GM23338 (cell line): Measurements from ENCODE around the gene NDUFAF5. TPM values are rescaled to one million over a fixed set of nuclear protein-coding genes. Genes with fewer than 3 reads are reported as not detected.
"Not testable (repeated sequence)": the region's sequence is repeated elsewhere in the genome, so short reads cannot be mapped to it uniquely, and the experiment has no call there.

Source experiments
- ATAC-seq: fragments of 200-7000 bp; cut with Tn5 transposase; 3 replicates; pipeline ENCODE4 v1.9.1; 2020
- DNase-seq: peaks from one replicate; pipeline ENCODE4 v3.0.0-alpha.2; 2015; ENCODE audit warnings: low spot score
- H2AFZ ChIP-seq: fragments of 200-600 bp; sonication (generic); 2 replicates; pipeline ENCODE4 v1.8.0; 2016; ENCODE audit warnings: antibody characterized with exemption, mild to moderate bottlenecking, moderate library complexity
- H3F3A ChIP-seq: fragments of 200-600 bp; sonication (generic); replicated peaks from 2 replicates; pipeline ENCODE4 v1.8.0; 2017; ENCODE audit warnings: antibody characterized with exemption, mixed run types, low read depth
- H3K27ac ChIP-seq: fragments of 200-600 bp; sonication (generic); 2 replicates; pipeline ENCODE4 v1.6.1; 2016; ENCODE audit warnings: low read depth
- H3K27me3 ChIP-seq: fragments of 200-600 bp; sonication (generic); 2 replicates; pipeline ENCODE4 v1.8.0; 2016; ENCODE audit warnings: mild to moderate bottlenecking, mixed run types, moderate library complexity; ENCODE audit not compliant: insufficient read depth
- H3K36me3 ChIP-seq: fragments of 200-600 bp; sonication (generic); 2 replicates; pipeline ENCODE4 v1.8.0; 2016; ENCODE audit warnings: mild to moderate bottlenecking; ENCODE audit not compliant: insufficient read depth
- H3K4me1 ChIP-seq: fragments of 200-600 bp; sonication (generic); 2 replicates; pipeline ENCODE4 v1.8.0; 2016; ENCODE audit warnings: mild to moderate bottlenecking, moderate library complexity; ENCODE audit not compliant: insufficient read depth
- H3K4me2 ChIP-seq: fragments of 200-600 bp; sonication (generic); 2 replicates; pipeline ENCODE4 v1.7.1; 2017; ENCODE audit warnings: mixed run types
- H3K4me3 ChIP-seq: fragments of 200-600 bp; sonication (generic); 2 replicates; pipeline ENCODE4 v1.6.1; 2016; ENCODE audit warnings: mixed run types
- H3K79me2 ChIP-seq: fragments of 200-600 bp; sonication (generic); replicated peaks from 2 replicates; pipeline ENCODE4 v1.8.0; 2017; ENCODE audit warnings: mild to moderate bottlenecking; ENCODE audit not compliant: insufficient read depth
- H3K9me2 ChIP-seq: fragments of 200-600 bp; sonication (generic); 2 replicates; pipeline ENCODE4 v1.8.0; 2017; ENCODE audit not compliant: insufficient read depth
- H4K20me1 ChIP-seq: fragments of 200-600 bp; sonication (generic); replicated peaks from 2 replicates; pipeline ENCODE4 v1.8.0; 2017; ENCODE audit warnings: mild to moderate bottlenecking; ENCODE audit not compliant: insufficient read depth
- H3K27ac Mint-ChIP-seq: 2 replicates; pipeline ENCODE4 v1.8.0; 2020; ENCODE audit warnings: inconsistent platforms, mild to moderate bottlenecking, moderate library complexity, mixed read lengths
- H3K27me3 Mint-ChIP-seq: 3 replicates; pipeline ENCODE4 v1.8.0; 2022; ENCODE audit warnings: low read depth, mild to moderate bottlenecking, moderate library complexity, mixed read lengths, inconsistent platforms; ENCODE audit not compliant: insufficient read depth, poor library complexity
- H3K36me3 Mint-ChIP-seq: 3 replicates; pipeline ENCODE4 v1.8.0; 2021; ENCODE audit warnings: low read depth, mild to moderate bottlenecking, inconsistent platforms, moderate library complexity, mixed read lengths
- H3K4me1 Mint-ChIP-seq: 3 replicates; pipeline ENCODE4 v1.8.0; 2020; ENCODE audit warnings: mild to moderate bottlenecking, inconsistent platforms, mixed read lengths
- H3K4me3 Mint-ChIP-seq: 3 replicates; pipeline ENCODE4 v1.8.0; 2021; ENCODE audit warnings: moderate library complexity, mild to moderate bottlenecking, inconsistent platforms, mixed read lengths
- H3K9me3 Mint-ChIP-seq: 3 replicates; pipeline ENCODE4 v1.8.0; 2020; ENCODE audit warnings: moderate library complexity, mild to moderate bottlenecking, inconsistent platforms, mixed read lengths
- CTCF ChIP-seq, 2 experiments: fragments of 200-600 bp in 1 of 2; sonication (generic) in 1 of 2; conservative IDR thresholded peaks; 2 replicates each; pipeline versions ENCODE4 v1.5.1 to v1.6.1; 2016 to 2017; ENCODE audit warnings: antibody characterized with exemption in 2 of 2, low read depth in 2 of 2, mild to moderate bottlenecking in 2 of 2, moderate library complexity in 1 of 2
- ETS1 ChIP-seq: IDR thresholded peaks from 2 replicates; pipeline ENCODE4 v1.6.1; 2016; ENCODE audit warnings: antibody characterized with exemption
- EZH2 ChIP-seq: fragments of 200-600 bp; sonication (generic); IDR thresholded peaks from one replicate; pipeline ENCODE4 v1.8.0; 2017; ENCODE audit warnings: antibody characterized with exemption, mild to moderate bottlenecking, low read depth; ENCODE audit not compliant: unreplicated experiment
- EZH2phosphoT487 ChIP-seq: fragments of 200-600 bp; sonication (generic); IDR thresholded peaks from one replicate; pipeline ENCODE4 v1.8.1; 2018; ENCODE audit warnings: antibody characterized with exemption; ENCODE audit not compliant: unreplicated experiment
- JUNB ChIP-seq: IDR thresholded peaks from one replicate; pipeline ENCODE4 v1.6.1; 2016; ENCODE audit warnings: antibody characterized with exemption; ENCODE audit not compliant: unreplicated experiment
- STAT1 ChIP-seq: IDR thresholded peaks from one replicate; pipeline ENCODE4 v1.6.1; 2016; ENCODE audit warnings: antibody characterized with exemption; ENCODE audit not compliant: unreplicated experiment
- ZNF114 ChIP-seq: fragments of 250-450 bp; sonication (Bioruptor Pico); IDR thresholded peaks from 2 replicates; pipeline ENCODE4 v1.5.0; 2020; ENCODE audit warnings: mild to moderate bottlenecking, moderate library complexity
- ZNF331 ChIP-seq: fragments of 250-450 bp; sonication (Bioruptor Pico); IDR thresholded peaks from 2 replicates; pipeline ENCODE4 v1.5.0; 2020; ENCODE audit warnings: low read depth, mild to moderate bottlenecking, moderate library complexity
- polyA plus RNA-seq: library from polyadenylated mRNA; unstranded; fragments of >200 nt; fragmentation: Nextera tagmentation; extraction: Ambion mirVana; gene quantifications from 2 replicates; pipeline ENCODE4 v1.2.1, GENCODE V29; 2016
- total RNA-seq: library from RNA; depleted of rRNA; stranded (reverse); fragments of >200 nt; shearing (Covaris generic); gene quantifications from 2 replicates; pipeline ENCODE4 v1.2.3, GENCODE V29; 2014

NDUFAF5 gene
- total and polyA plus RNA-seq, 2 experiments from 2014 or later = 18.0 to 33.0 TPM

- TF ChIP-seq JUNB (no peak), STAT1 (no peak)
Measured at GRCh38 chr20:13735826-13736225, 49.0 kb upstream of the NDUFAF5 start (continued).

GRCh38 chr20:13736436-13737191 is 48.2 kb upstream of the NDUFAF5 start:
- DNase-seq (no peak), ATAC-seq (no peak)
- H3K36me3 Mint-ChIP-seq = peaks cover 67% of the 10 kb centered on the region
- Histone ChIP-seq H3K27ac (no peak overlapping the region), H2AFZ (no peak overlapping the region), H3K27me3 (no peaks in the 10 kb centered on the region), H3K36me3 (peaks cover 24% of the 10 kb centered on the region), H3K4me2 (no peak overlapping the region), H3K9me2 (no peaks in the 10 kb centered on the region), H3K4me3 (no peak overlapping the region), H3K4me1 (no peaks in the 10 kb centered on the region), H3K79me2 (0 out of 2 replicates have a peak, but pooled peaks cover 2% of the 10 kb centered on the region), H3F3A (no peaks in the 10 kb centered on the region), H4K20me1 (no peaks in the 10 kb centered on the region; the same call in 1 of the 2 replicates)
- no peak overlapping the region for H3K27ac Mint-ChIP-seq
- H3K4me1 Mint-ChIP-seq = no peaks in the 10 kb centered on the region
- no peak overlapping the region for H3K4me3 Mint-ChIP-seq
- H3K9me3 Mint-ChIP-seq = peaks cover 14% of the 10 kb centered on the region
- H3K27me3 Mint-ChIP-seq = no peaks in the 10 kb centered on the region
- no peak for TF ChIP-seq ZNF331

GRCh38 chr20:13738187-13738586 is 46.6 kb upstream of the NDUFAF5 start:
- not testable (repeated sequence) for H3K27me3 Mint-ChIP-seq, DNase-seq, H3F3A ChIP-seq, H3K27me3 ChIP-seq, H3K4me2 ChIP-seq, H2AFZ ChIP-seq, H3K27ac Mint-ChIP-seq, H3K4me3 ChIP-seq, H3K4me3 Mint-ChIP-seq, ATAC-seq, H3K4me1 Mint-ChIP-seq, H3K79me2 ChIP-seq, H4K20me1 ChIP-seq, H3K9me2 ChIP-seq, H3K4me1 ChIP-seq, H3K27ac ChIP-seq
- Mint-ChIP-seq H3K9me3 (peaks cover 20% of the 10 kb centered on the region), H3K36me3 (peaks cover 67% of the 10 kb centered on the region)
- peaks cover 29% of the 10 kb centered on the region for H3K36me3 ChIP-seq

- Mint-ChIP-seq H3K9me3 (peaks cover 20% of the 10 kb centered on the region), H3K4me1 (no peaks in the 10 kb centered on the region), H3K27ac (no peak overlapping the region; the same call in 1 of the 2 replicates), H3K27me3 (no peaks in the 10 kb centered on the region), H3K4me3 (no peak overlapping the region), H3K36me3 (peaks cover 61% of the 10 kb centered on the region)
- DNase-seq (no peak), ATAC-seq (no peak)
- no peaks in the 10 kb centered on the region for H3K4me1 ChIP-seq
- H3K27me3 ChIP-seq = no peaks in the 10 kb centered on the region
- H3K9me2 ChIP-seq = no peaks in the 10 kb centered on the region
- H3K4me2 ChIP-seq = no peak overlapping the region
- peaks cover 25% of the 10 kb centered on the region for H3K36me3 ChIP-seq
- H4K20me1 ChIP-seq = no peaks in the 10 kb centered on the region; the same call in none of the 2 replicates
- no peak overlapping the region for H3K4me3 ChIP-seq
- H3K79me2 ChIP-seq = peaks cover 21% of the 10 kb centered on the region
- H2AFZ ChIP-seq = no peak overlapping the region
- no peak overlapping the region for H3K27ac ChIP-seq
- H3F3A ChIP-seq = no peaks in the 10 kb centered on the region
- TF ChIP-seq ZNF114 (CRISPR knock-in tag) = no peak
- TF ChIP-seq JUNB = no peak
- no peak for TF ChIP-seq ETS1
- no peak for TF ChIP-seq EZH2
- TF ChIP-seq EZH2phosphoT487 = no peak
- no peak for TF ChIP-seq CTCF (conservative IDR thresholded peaks at IDR 0.05; ENCODE audit: low read depth in 2 of 2)
Measured at GRCh38 chr20:13739731-13740649, 44.8 kb upstream of the NDUFAF5 start.
